Trophoblast cell (in vitro differentiated cells and primary cell): Measurements from ENCODE around the gene ZNF276.

Source experiments
- DNase-seq, 2 donors: peaks; one replicate each; pipeline ENCODE4 v3.0.0-alpha.2; 2016
- H2AFZ ChIP-seq: 2 replicates; pipeline ENCODE4 v1.6.1; 2013; ENCODE audit warnings: low read length, moderate library complexity, mild to moderate bottlenecking; ENCODE audit not compliant: insufficient read depth, poor library complexity
- H2AK5ac ChIP-seq: 2 replicates; pipeline ENCODE4 v1.6.1; 2013; ENCODE audit warnings: mild to moderate bottlenecking, low read length
- H2BK120ac ChIP-seq: 2 replicates; pipeline ENCODE4 v1.6.1; 2013; ENCODE audit warnings: low read length, mild to moderate bottlenecking, moderate library complexity; ENCODE audit not compliant: insufficient read depth, poor library complexity
- H2BK12ac ChIP-seq: 2 replicates; pipeline ENCODE4 v1.6.1; 2013; ENCODE audit warnings: mild to moderate bottlenecking, low read length, moderate library complexity
- H2BK5ac ChIP-seq: 2 replicates; pipeline ENCODE4 v1.6.1; 2013; ENCODE audit warnings: low read length, low read depth, moderate library complexity, mild to moderate bottlenecking; ENCODE audit not compliant: poor library complexity
- H3K14ac ChIP-seq: 2 replicates; pipeline ENCODE4 v1.6.1; 2013; ENCODE audit warnings: mild to moderate bottlenecking, low read length
- H3K18ac ChIP-seq: 2 replicates; pipeline ENCODE4 v1.6.1; 2013; ENCODE audit warnings: mild to moderate bottlenecking, low read length
- H3K23ac ChIP-seq: 2 replicates; pipeline ENCODE4 v1.6.1; 2013; ENCODE audit warnings: low read length
- H3K27ac ChIP-seq: 2 replicates; pipeline ENCODE4 v1.5.1; 2013; ENCODE audit warnings: low read depth, mild to moderate bottlenecking, inconsistent platforms, low read length, moderate library complexity
- H3K27me3 ChIP-seq: 2 replicates; pipeline ENCODE4 v1.6.1; 2013; ENCODE audit warnings: inconsistent platforms, mild to moderate bottlenecking, low read length, moderate library complexity; ENCODE audit not compliant: insufficient read depth
- H3K36me3 ChIP-seq, 2 experiments: 1 replicate in 1 of 2; 2 replicates in 1 of 2; pipeline ENCODE4 v1.6.1; 2013; ENCODE audit warnings: low read length in 2 of 2, mild to moderate bottlenecking in 2 of 2, moderate library complexity in 1 of 2; ENCODE audit not compliant: insufficient read depth in 2 of 2, control insufficient read depth in 1 of 2
- H3K4ac ChIP-seq: 2 replicates; pipeline ENCODE4 v1.6.1; 2013; ENCODE audit warnings: low read depth, mild to moderate bottlenecking, low read length, moderate library complexity
- H3K4me1 ChIP-seq, 2 experiments: 1 replicate in 1 of 2; 2 replicates in 1 of 2; pipeline ENCODE4 v1.6.1; 2013; ENCODE audit warnings: low read length in 2 of 2, mild to moderate bottlenecking in 2 of 2, moderate library complexity in 1 of 2; ENCODE audit not compliant: insufficient read depth in 2 of 2, control insufficient read depth in 1 of 2
- H3K4me2 ChIP-seq: 2 replicates; pipeline ENCODE4 v1.6.1; 2013; ENCODE audit warnings: inconsistent platforms, mild to moderate bottlenecking, low read length, moderate library complexity
- H3K4me3 ChIP-seq: 2 replicates; pipeline ENCODE4 v1.5.1; 2013; ENCODE audit warnings: mild to moderate bottlenecking, low read depth, low read length, inconsistent platforms
- H3K79me1 ChIP-seq: one replicate; pipeline ENCODE4 v1.6.1; 2013; ENCODE audit warnings: low read length
- H3K79me2 ChIP-seq: 2 replicates; pipeline ENCODE4 v1.6.1; 2013; ENCODE audit warnings: low read length, mild to moderate bottlenecking; ENCODE audit not compliant: control insufficient read depth, insufficient read depth, poor library complexity
- H3K9ac ChIP-seq: 2 replicates; pipeline ENCODE4 v1.6.1; 2013; ENCODE audit warnings: mild to moderate bottlenecking, low read length
- H3K9me3 ChIP-seq: 2 replicates; pipeline ENCODE4 v1.6.1; 2013; ENCODE audit warnings: low read depth, mild to moderate bottlenecking, control low read depth, inconsistent platforms, low read length; ENCODE audit not compliant: insufficient read depth
- H4K12ac ChIP-seq: 2 replicates; pipeline ENCODE4 v1.6.1; 2013; ENCODE audit warnings: low read depth, mild to moderate bottlenecking, low read length, moderate library complexity
- H4K8ac ChIP-seq: 2 replicates; pipeline ENCODE4 v1.6.1; 2013; ENCODE audit warnings: low read depth, mild to moderate bottlenecking, low read length, moderate library complexity
- H4K91ac ChIP-seq: one replicate; pipeline ENCODE4 v1.6.1; 2013; ENCODE audit warnings: low read depth, mild to moderate bottlenecking, low read length, moderate library complexity
- WGBS: extraction: QIAGEN DNeasy Blood & Tissue Kit; methylation state at CpG from one replicate; pipeline ENCODE4 v1.1.7; 2013; ENCODE audit warnings: missing lambda C conversion rate; ENCODE audit not compliant: insufficient read length, insufficient coverage; ENCODE audit errors: extremely low coverage; 5-methylcytosine and 5-hydroxymethylcytosine counted together

ZNF276 gene

GRCh38 chr16:89736554-89736953 lies 15.2 kb downstream of the ZNF276 start:
- Histone ChIP-seq H4K8ac (no peak overlapping the region), H3K18ac (no peak overlapping the region), H2BK5ac (no peak overlapping the region), H3K23ac (no peak overlapping the region), H3K27me3 (no peaks in the 10 kb centered on the region), H2AFZ (no peak overlapping the region), H3K9ac (no peak overlapping the region), H3K27ac (no peak overlapping the region), H3K4me3 (no peak overlapping the region), H2BK12ac (no peak overlapping the region), H3K4me2 (no peak overlapping the region), H3K79me2 (no peaks in the 10 kb centered on the region), H4K12ac (no peak overlapping the region), H3K79me1 (no peaks in the 10 kb centered on the region), H2BK120ac (no peak overlapping the region), H3K9me3 (peaks cover 2% of the 10 kb centered on the region), H3K14ac (no peak overlapping the region), H4K91ac (no peak overlapping the region), H3K36me3 (peaks cover 82 to 84% of the 10 kb centered on the region in 2 experiments), H3K4me1 (no peaks in the 10 kb centered on the region), H2AK5ac (no peak overlapping the region), H3K4ac (no peak overlapping the region)
- no CpG with 5 or more reads among the region's 3 CpGs for WGBS
- no peak for DNase-seq

GRCh38 chr16:89737341-89738071 lies 16.2 kb downstream of the ZNF276 start:
- Histone ChIP-seq H2AK5ac (no peak overlapping the region), H3K79me1 (no peaks in the 10 kb centered on the region), H4K91ac (no peak overlapping the region), H3K27ac (no peak overlapping the region), H3K9me3 (peaks cover 2% of the 10 kb centered on the region), H3K4me2 (no peak overlapping the region), H4K12ac (no peak overlapping the region), H3K36me3 (peaks cover 81 to 85% of the 10 kb centered on the region in 2 experiments), H3K4me1 (no peaks in the 10 kb centered on the region), H3K9ac (no peak overlapping the region), H3K4ac (no peak overlapping the region), H3K23ac (no peak overlapping the region), H2BK12ac (no peak overlapping the region), H3K14ac (no peak overlapping the region), H3K27me3 (no peaks in the 10 kb centered on the region), H3K4me3 (no peak overlapping the region), H2BK120ac (no peak overlapping the region), H3K18ac (no peak overlapping the region), H4K8ac (no peak overlapping the region), H3K79me2 (no peaks in the 10 kb centered on the region), H2BK5ac (no peak overlapping the region), H2AFZ (no peak overlapping the region)
- DNase-seq, result no peak
- WGBS, result no CpG with 5 or more reads among the region's 20 CpGs

- peaks cover 80 to 85% of the 10 kb centered on the region in 2 experiments for H3K36me3 ChIP-seq
- peaks cover 2% of the 10 kb centered on the region for H3K9me3 ChIP-seq
- H3K23ac ChIP-seq, result no peak overlapping the region
- no CpG with 5 or more reads among the region's 14 CpGs for WGBS
- H3K9ac ChIP-seq, result no peak overlapping the region
- H3K14ac ChIP-seq, result no peak overlapping the region
- H3K4me2 ChIP-seq, result no peak overlapping the region
- no peak overlapping the region for H2BK120ac ChIP-seq
- H3K4me3 ChIP-seq, result no peak overlapping the region
- H3K27ac ChIP-seq, result no peak overlapping the region
- no peak overlapping the region for H2AFZ ChIP-seq
- no peak overlapping the region for H4K12ac ChIP-seq
- H4K91ac ChIP-seq, result no peak overlapping the region
- no peak overlapping the region for H2AK5ac ChIP-seq
- H3K4ac ChIP-seq, result no peak overlapping the region
- no peak overlapping the region for H2BK12ac ChIP-seq
- H3K79me1 ChIP-seq, result no peaks in the 10 kb centered on the region
- no peaks in the 10 kb centered on the region for H3K27me3 ChIP-seq
- no peak for DNase-seq
- H3K18ac ChIP-seq, result no peak overlapping the region
- no peak overlapping the region for H2BK5ac ChIP-seq
- no peak overlapping the region for H4K8ac ChIP-seq
- H3K4me1 ChIP-seq, result no peaks in the 10 kb centered on the region
- no peaks in the 10 kb centered on the region for H3K79me2 ChIP-seq
Measured at GRCh38 chr16:89738072-89738377, 16.7 kb downstream of the ZNF276 start.

- Histone ChIP-seq H2BK120ac (no peak overlapping the region), H3K18ac (no peak overlapping the region), H3K14ac (no peak overlapping the region), H3K4me2 (no peak overlapping the region), H4K12ac (no peak overlapping the region), H3K9ac (no peak overlapping the region), H3K23ac (no peak overlapping the region), H3K4me3 (no peak overlapping the region), H3K27me3 (no peaks in the 10 kb centered on the region), H3K79me1 (no peaks in the 10 kb centered on the region), H4K8ac (no peak overlapping the region), H4K91ac (no peak overlapping the region), H2BK5ac (no peak overlapping the region), H3K79me2 (no peaks in the 10 kb centered on the region), H3K27ac (no peak overlapping the region), H2BK12ac (no peak overlapping the region), H3K36me3 (peaks cover 78 to 80% of the 10 kb centered on the region in 2 experiments), H3K9me3 (peaks cover 1% of the 10 kb centered on the region), H3K4ac (no peak overlapping the region), H2AK5ac (no peak overlapping the region), H3K4me1 (no peaks in the 10 kb centered on the region), H2AFZ (no peak overlapping the region)
- no peak for DNase-seq
- WGBS, result no CpG with 5 or more reads among the region's 20 CpGs
Measured at GRCh38 chr16:89738538-89739317, 17.4 kb downstream of the ZNF276 start.
